Measurements from ENCODE around the gene ROBO1.
"Not testable (repeated sequence)": the region's sequence is repeated elsewhere in the genome, so short reads cannot be mapped to it uniquely, and the experiment has no call there.

ROBO1 gene

DNA sequence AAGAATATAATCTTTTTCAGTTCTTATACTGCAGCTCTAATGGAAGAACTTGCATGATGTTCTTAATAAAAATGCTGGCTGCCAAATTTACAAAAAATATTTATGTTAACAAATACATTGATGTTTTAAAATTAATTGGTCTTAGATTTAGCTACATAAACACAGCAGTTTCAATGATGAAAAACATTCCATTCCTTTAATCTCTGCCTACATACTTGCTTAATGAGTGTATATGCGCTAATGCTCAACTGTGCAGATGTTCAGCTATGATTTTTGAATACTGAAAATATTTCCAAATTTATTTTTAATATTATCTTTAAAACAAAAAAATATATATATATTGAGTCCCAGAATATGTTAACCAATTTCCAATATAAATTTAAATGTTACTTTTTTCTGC lies 867.4 kb downstream of the ROBO1 start:
- no peak for DNase-seq

DNA sequence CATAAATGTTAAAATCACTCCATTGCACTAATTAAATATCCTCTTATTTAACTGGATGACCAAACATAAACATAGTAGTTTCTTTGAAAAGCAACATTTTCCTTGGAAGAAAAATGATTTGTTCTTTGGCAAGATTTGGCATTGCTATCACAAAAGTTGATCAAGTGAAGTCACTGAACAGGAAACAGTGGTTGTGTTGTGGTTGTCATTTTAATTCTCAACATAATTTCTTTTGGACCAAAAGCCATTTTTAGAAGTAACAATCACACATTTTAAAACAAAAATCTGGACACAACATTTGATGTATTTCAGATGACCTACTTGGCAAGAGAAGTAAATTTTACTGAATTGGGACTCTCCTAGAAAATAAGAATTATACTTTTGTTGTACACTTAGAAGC lies 872.3 kb downstream of the ROBO1 start:
- no peak for DNase-seq

DNA sequence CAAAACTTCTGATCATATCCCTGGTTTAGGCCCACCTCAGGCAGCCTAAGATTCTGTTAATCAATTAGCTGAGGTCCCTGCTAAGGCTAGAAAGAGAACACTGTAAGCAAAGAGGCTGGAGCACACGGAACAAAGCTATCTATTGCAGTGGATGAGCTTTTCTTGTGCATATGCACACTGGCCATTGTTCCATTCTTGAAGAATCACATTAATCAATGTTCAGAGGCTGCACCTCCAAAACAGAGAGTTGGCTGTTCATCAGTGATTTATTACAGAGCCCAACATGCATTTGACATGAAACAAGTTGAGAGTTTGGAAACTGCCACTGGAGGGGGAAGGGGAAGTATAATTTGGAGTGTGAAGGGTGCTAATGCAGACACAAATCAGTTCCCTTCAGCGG lies 873.0 kb downstream of the ROBO1 start:
- DNase-seq, result no peak

DNA sequence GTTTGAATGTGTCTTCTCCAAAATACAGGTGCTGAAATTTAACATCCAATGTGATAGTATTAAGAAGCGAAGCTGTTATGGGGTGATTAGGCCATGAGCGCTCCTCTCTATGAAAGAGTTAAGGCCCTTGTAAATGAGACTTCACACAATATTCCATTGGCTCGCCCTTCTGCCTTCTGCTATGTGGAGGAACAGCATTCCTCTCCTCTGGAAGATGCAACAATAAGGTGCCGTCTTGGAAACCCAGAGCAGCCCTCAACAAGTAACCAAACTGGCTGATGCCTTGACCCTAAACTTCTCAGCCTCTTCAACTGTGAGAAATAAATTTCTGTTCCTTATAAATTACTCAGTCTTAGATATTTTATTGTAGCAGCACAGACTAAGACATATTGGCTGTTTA lies 874.6 kb downstream of the ROBO1 start:
- no peak for DNase-seq

DNA sequence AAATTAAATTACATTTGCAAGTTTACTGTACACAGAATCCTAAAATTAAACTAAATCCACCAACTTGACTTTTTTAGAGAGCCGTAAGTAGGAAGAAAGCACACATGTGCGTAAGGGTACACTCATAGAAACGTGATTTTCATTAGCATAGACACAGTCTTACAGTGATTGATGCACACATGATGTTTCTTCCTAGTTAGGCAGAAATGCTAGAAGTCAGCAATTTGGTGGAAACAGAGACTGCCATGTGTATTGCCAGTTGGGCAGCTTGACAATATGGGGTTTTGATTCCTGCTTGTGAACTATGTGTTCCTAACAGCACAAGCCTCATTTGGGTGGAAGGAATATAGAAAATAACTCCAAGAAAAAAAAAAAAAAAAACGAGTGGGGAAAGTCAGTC lies 878.5 kb downstream of the ROBO1 start:
- no peak for DNase-seq

DNA sequence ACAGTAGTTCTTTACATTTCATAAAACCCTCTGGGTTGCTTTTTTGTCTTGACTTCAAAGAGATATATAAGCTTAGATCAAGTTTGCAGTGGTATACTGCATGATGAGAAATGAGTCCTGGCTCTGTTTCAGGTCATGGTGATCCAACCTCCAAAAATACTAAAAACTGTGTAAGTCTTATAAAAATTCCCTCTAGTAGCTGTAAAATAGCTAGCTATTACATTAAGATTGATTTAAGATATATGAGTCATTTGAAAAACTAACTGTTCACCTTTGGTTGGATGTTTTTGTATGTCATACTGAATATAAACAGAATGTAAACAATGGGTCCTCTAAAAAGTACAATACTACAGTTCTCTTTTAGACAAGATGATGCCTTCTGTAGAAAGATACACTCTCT lies 879.2 kb downstream of the ROBO1 start:
- DNase-seq, result no peak

DNA sequence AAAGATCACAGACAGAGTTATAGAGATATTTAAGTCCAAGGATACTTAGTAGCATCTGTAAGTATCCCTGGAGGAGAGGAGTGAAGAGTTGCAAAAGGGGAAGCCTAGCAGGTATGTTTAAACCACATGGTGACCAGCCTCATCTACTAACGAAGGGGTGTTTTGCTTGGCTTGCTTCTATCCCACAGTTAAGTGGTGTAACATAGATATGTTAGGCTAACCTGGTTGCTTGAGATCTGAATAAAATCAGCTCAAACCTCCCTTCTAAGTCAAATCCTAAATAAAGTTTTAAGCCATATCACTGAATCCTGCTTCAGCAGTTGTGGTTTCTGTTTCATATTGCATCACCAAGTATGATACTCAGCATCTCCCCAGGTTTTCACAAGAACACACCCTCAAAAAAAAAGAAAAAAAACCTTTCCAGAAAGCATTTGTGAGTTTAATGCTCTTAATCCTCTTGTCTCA lies 880.2 kb downstream of the ROBO1 start:
- DNase-seq, result no peak

DNA sequence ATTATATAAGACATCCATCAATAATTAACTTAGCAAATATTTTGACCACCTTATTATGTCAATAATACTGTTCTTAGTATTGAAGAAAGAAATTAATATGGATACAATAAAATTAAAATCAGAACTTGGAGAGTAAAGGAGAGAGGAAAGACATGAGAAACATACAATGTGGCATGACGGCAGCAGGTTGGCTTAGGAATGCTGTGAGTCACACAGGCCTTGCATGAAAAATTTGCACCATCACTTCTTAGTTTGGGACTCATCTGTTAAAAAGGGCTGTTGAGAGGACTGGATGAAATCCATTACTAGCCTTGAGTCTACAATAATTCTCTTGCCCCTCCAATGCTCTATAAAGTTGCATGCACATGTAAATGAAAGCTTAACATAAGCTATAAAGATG lies 880.8 kb downstream of the ROBO1 start:
- no peak for DNase-seq

DNA sequence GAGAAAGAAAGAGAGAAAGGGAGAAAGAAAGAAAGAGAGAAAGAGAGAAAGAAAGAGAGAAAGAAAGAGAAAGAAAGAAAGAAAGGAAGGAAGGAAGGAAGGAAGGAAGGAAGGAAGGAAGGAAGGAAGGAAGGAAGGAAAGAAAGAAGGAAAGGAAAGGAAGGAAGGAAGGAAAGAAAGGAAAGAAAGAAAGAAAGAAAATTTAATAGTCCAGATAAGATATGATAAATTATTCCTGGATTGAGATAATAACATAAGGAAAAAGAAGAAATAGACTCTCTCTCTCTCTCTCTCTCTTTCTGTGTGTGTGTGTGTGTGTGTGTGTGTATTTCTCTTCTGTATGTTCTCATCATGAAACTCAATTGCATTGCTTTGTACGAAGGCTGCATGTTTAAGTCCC lies 883.2 kb downstream of the ROBO1 start:
- DNase-seq, result not testable (repeated sequence)

DNA sequence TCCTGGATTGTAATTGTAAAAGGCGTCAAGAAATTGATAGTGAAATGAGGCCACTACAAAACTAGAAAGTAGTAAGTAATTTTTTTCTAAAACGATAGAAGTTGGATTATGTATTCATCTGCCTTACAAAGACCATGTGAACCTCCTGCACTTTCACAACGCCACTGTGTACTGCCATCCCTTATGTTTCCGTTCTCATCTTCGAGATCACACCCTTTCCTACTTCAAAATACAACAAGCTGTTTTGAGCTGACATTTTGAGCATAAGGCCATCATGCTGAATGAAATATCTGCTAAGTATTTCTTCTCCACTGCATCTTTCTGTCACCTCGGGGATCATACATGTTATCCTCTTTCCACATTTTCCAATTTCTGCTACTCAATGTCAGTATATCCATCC lies 885.5 kb downstream of the ROBO1 start:
- DNase-seq, result no peak

DNA sequence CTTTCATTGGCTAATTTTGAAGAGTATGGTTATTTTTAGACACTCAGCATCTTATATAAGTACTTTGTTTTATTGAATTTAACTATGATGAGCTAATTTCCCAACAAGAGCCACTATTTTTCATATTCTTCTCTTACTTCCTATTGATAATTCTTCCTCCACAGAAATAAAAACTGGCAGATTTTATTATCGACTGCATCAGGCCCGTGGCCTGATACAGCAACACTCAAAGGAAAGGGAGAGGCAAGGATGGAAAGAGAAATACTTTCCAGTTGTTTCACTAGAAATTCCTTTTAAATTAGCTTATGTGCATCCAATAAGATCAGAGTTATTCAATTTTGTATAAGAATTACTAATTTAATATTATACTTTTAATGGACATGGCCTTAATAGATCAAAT lies 886.3 kb downstream of the ROBO1 start:
- no peak for DNase-seq

DNA sequence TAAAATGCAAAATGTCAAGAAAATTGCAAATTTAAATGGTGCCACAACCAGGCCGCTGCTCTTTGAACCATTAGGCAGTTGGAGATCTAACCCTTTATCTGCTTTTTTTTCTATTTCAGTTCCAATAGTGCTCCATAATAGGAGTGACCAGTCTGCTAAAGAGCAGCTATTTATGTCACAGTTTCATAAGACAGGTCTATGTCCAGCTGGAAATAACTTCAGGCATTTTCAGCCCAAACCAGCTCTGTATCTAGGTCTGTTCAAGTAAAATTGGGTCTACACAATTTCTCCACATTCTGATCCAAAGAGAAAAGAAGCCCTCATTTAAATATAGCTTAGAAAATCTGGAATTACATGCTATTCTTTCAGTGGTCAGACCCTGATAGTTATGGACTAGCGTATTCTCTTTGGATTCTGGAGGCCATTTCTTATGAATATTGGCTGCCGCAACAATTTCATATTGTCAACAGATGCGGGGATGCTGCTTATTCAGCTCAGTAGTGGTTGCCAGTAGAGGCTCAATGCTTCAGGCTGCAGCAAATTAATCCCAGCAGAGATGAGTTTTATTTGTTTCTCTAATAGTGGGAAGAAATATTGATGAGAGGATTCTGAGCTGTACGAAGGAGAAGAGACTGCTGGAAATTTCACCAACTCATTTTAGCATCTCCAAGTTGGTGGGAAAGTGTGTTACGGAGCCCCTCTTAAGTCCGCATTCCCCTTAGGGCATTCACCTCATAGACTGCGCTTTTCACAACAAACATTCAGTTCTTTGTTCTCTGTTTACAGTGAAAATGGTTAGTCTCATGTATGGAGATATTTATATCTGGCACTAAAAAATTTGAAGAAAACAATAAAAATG lies 887.0 kb downstream of the ROBO1 start:
- no peak for DNase-seq

DNA sequence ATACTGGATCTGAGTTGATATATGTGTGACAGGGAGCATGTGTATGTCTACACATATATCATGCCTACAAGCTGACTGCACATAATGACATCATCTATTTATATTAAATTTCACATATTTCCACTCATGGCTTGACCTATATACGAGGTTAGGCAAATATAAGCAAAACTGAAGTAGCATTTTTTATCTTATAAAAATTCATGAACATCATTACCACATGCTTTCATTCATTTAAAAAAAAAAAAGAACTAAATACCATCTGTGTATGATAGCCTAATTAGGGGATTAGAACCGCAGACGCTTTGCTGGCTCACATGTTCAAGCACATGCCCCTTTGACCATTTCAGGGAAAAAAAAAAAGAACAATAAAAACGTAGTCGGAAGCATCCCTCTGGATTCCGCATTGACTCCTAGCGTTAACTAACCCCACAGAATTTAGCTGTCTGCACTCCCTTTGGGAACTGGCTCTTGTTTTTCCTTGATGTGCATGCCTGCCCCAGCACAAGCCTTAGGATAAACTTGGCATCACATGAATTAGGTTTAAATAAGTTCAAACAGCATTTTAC lies 888.4 kb downstream of the ROBO1 start:
- DNase-seq, result no peak

DNA sequence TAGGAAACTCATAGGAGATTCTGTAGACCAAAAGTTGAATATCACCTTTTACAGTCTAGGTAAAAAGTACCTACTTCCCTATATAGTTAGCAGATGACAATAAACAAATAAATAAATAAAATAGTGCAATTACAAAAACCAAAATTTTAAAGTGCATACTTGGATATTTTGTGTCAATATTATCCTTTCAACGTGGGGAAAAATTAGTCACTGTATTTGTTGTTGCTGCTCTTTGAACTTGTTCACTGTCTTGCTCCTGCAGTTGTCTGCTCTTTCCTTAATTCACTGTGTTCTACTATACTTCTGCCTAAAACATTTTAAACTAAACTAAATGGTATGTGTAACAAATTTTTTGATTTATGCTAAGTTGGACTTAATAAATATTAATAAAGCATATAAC lies 889.0 kb downstream of the ROBO1 start:
- no peak for DNase-seq

DNA sequence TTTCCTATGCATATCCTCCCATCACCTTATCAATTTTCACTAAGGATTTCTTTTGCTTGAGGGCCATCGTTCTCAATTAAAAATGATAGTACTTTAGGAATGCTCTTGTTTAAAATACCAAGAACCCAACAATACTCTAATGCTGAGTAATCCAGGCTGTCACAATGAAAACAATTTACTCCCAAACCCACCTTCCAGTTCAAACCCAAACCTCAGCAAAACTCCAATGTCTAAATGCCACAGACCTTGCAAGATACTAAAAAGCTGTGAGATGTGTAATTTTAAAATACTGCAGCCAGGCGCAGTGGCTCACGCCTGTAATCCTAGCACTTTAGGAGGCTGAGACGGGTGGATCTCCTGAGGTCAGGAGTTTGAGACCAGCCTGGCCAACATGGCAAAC lies 889.8 kb downstream of the ROBO1 start:
- no peak for DNase-seq

DNA sequence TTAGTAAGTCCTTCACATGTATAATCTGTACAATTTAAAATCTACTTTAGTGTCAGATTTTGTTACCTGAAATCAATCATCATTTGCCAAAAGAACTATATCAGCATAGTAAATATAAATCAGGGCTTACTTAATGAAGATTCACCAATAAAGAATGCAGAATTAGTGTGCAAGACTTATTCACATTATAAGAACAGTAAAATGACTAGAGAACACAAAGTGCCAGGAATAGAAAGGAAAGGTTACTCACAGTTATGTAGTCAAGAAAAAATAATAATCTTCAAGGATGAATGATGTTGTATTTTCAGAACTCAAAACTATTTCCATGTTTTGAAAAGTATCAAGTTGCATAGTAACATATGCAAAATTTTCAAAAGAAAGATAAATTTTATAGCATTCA lies 891.9 kb downstream of the ROBO1 start:
- DNase-seq, result no peak

DNA sequence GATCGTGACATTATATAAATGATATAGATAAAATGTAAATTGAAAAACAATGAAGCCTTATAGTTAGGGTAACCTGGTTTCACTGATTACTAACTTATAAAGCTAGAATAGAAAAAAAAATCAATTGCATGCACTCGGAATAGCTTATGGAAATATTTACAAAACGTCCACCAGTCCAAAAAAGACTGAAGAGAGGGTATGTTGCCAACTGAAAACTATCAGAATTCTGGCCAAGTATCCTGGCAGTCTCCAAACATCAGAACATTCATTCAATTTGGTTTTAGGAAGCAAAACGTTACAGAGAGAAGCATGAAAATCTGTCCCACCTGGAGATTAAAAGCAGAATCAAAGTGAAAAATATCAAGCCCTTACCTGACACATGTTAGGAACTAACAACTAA lies 892.4 kb downstream of the ROBO1 start:
- DNase-seq, result no peak

DNA sequence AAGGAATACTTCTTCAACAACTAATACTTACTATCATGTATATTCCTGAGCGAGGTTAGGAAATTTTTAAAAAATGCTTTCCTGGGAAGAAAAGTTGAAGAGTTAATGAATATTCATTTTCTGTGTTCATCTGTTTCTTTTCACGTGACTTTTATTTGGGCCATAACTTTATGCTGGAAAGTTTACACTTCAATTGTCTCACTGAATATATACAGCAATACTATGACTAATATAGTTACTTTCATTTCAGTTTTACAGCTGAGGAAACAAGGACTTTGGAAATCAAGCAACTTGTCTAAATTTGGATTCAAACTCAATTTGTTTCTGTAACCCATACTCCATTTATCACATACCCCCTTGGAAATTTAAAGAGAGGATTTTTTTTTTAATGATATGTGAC lies 894.2 kb downstream of the ROBO1 start:
- DNase-seq, result no peak

DNA sequence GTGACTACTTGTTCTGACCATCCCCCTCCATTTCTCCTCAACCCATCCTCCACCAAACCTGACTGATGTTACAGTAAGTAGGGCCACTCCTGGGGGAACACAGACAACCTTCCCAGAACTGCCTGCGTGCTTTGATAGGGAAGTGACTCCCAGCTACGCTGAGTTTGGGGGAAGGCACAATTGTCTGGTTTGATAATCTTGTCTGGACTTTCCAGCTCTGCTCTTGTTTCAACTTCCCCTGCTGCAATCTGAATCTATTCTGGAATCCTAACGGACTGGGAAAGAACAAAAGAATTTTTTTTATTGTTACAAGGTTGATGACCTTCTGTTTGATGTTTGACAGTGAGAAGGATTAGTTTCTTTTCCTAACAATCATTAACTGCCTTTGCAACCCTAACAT lies 895.6 kb downstream of the ROBO1 start:
- no peak for DNase-seq

DNA sequence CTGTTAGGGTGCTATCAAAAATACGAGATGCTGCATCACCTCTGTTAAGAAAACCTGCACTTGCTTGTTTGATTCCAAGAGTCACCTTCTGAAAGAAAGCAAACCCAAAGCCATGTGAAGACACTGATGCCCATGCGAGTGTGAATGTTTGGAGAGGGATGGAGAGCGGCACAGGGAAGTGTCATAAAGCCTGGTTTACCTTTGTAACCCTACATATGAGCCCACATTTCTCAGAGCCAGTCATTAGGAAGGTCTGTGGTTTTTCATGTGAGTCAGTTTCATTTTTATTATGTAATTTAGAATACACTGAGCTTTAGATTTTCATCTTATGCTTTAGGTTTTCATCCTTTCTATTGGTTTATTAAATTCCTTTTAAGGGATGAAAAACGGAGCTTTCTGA lies 896.8 kb downstream of the ROBO1 start:
- no peak for DNase-seq

DNA sequence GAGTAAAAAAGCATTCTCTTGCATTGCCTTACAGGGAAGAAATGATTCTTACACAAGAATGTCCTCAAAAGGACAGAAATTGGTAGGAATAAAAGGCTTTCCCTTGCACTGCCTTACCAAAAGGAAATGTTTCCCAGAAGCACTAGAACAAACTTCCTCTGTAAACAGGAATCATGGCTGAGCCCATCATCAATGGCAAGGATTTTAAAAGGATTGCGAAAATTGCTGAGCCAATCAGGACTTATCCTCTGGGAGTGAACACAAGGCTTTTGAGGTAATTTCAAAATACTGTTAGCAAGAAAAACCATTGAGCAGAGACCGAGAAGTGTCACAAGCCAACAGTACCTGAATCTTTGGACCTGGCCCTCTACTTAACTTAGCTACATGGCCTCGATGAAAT lies 897.3 kb downstream of the ROBO1 start:
- DNase-seq, result no peak

DNA sequence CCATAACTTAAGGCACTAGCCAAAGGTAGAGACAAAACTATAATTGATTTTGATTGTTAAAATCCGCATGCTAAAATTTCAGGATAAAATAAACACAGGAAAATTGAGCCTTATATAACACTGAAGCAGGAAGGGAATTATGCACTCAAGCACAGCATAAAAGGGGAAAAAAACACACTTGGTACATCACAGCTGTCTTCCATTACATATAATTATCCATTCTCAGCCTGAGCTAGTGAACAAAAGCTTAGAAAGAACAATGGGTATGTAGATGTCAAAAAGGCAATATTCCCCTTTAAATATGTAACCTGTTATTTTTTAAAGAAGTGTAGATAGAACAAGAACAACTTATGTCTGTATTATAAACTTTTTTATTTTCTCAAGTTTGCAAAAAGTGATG lies 899.2 kb downstream of the ROBO1 start:
- no peak for DNase-seq

DNA sequence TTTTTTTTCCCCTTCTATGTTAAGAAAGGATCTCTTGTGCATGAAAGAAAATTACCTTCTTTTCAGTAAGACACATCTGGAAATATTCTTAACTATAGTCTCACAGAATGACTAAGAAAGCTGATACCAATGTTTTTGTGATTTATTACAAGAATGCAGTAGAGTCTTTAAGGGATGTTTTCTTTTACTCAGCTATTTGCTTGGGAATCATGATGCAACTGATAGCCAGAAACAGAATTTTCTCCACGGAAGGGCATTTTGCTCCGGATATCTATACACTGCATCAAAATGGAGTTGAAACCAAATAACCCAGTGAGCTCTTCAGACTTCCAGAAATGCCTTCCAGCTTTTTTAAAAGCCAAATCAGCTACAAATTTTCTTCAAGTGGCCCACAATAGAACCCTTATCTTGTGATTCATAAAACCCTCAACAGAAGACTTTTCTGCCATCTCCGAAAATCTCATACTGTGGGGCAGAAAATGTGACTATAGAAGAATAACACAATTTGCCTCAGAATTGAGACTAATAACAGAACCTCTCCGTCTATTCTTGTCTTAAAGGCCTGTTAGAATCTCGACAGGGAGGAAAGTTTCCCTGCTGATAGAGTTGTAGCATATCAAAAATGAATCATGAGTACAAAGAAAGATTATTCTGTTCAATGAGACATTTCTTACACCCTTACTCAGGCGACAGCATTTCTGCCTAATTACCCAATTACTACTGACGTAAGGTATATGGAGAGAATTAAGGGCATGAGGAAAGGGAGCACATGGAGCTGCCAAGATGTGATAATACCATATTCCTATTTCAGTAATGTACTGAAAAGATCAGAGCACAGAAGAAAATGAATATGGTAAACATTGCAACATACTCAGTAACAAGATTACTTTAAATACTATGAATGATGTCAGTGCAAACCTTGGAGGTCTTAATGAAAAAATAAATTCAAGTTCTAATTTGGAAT lies 900.1 kb downstream of the ROBO1 start:
- no peak for DNase-seq
